GM12891 (cell line): ENCODE results near the gene ABHD17A.

Experiments used
- PAX5 ChIP-seq: IDR thresholded peaks from 2 replicates; pipeline ENCODE4 v1.6.1; 2011; ENCODE audit warnings: low read length, moderate library complexity, mild to moderate bottlenecking; ENCODE audit not compliant: insufficient read depth, severe bottlenecking
- POLR2A ChIP-seq: IDR thresholded peaks from 2 replicates; pipeline ENCODE4 v1.6.1; 2011; ENCODE audit warnings: low read depth, low read length, control low read depth
- POLR2AphosphoS5 ChIP-seq: IDR thresholded peaks from 2 replicates; pipeline ENCODE4 v1.6.1; 2011; ENCODE audit warnings: low read depth, low read length, control low read depth
- POU2F2 ChIP-seq: IDR thresholded peaks from 2 replicates; pipeline ENCODE4 v1.6.1; 2011; ENCODE audit warnings: low read depth, mild to moderate bottlenecking, control low read depth, low read length, moderate library complexity
- SPI1 ChIP-seq: IDR thresholded peaks from 2 replicates; pipeline ENCODE4 v1.6.1; 2011; ENCODE audit warnings: low read depth, low read length, control low read depth
- TAF1 ChIP-seq: IDR thresholded peaks from 2 replicates; pipeline ENCODE4 v1.6.1; 2011; ENCODE audit warnings: low read depth, low read length, control low read depth

- TF ChIP-seq POLR2A = no peak
- TF ChIP-seq POLR2AphosphoS5 = no peak
- TF ChIP-seq SPI1 = no peak
- TF ChIP-seq PAX5 = no peak
- no peak for TF ChIP-seq TAF1
- no peak for TF ChIP-seq POU2F2
Measured at GRCh38 chr19:1932395-1932794, 47.1 kb upstream of the ABHD17A start.
